ENCODE data around the gene RSPH1.

RSPH1 gene

GRCh38 chr21:42443876-42444744 is 51.9 kb downstream of the RSPH1 start:
- no peak overlapping the region for H3K27ac ChIP-seq
- TF ChIP-seq CTCF (conservative IDR thresholded peaks at IDR 0.05) (no peak), ZFX (IDR thresholded peaks at IDR 0.05) (no peak)

GRCh38 chr21:42443181-42443785 is 52.7 kb downstream of the RSPH1 start:
- H3K27ac ChIP-seq, result no peak overlapping the region
- no peak for TF ChIP-seq ZFX (IDR thresholded peaks at IDR 0.05)
- no peak for TF ChIP-seq CTCF (conservative IDR thresholded peaks at IDR 0.05)

GRCh38 chr21:42441963-42442362 is 54.1 kb downstream of the RSPH1 start:
- no peak overlapping the region for H3K27ac ChIP-seq
- TF ChIP-seq CTCF (conservative IDR thresholded peaks at IDR 0.05) (no peak), ZFX (IDR thresholded peaks at IDR 0.05) (no peak)

- no peak overlapping the region for H3K27ac ChIP-seq
- TF ChIP-seq ZFX (IDR thresholded peaks at IDR 0.05), result no peak
- TF ChIP-seq CTCF (conservative IDR thresholded peaks at IDR 0.05), result no peak
Measured at GRCh38 chr21:42440187-42440792, 55.7 kb downstream of the RSPH1 start.

- TF ChIP-seq ZFX (IDR thresholded peaks at IDR 0.05), result no peak
- no peak for TF ChIP-seq CTCF (conservative IDR thresholded peaks at IDR 0.05)
- no peak overlapping the region for H3K27ac ChIP-seq
Measured at GRCh38 chr21:42439284-42440186, 56.5 kb downstream of the RSPH1 start.

- H3K27ac ChIP-seq, result no peak overlapping the region
- no peak for TF ChIP-seq CTCF (conservative IDR thresholded peaks at IDR 0.05)
- TF ChIP-seq ZFX (IDR thresholded peaks at IDR 0.05), result no peak
Measured at GRCh38 chr21:42438316-42439205, 57.5 kb downstream of the RSPH1 start.

Data from C4-2B (cell line).